GM21529 (cell line): ENCODE data around the gene IFNA13.
"Not testable (repeated sequence)": the region's sequence is repeated elsewhere in the genome, so short reads cannot be mapped to it uniquely, and the experiment has no call there.

Experiments
- ATAC-seq: cut with Tn5 transposase; IDR thresholded peaks from one replicate; pipeline ENCODE4 v1.9.1; 2021; ENCODE audit not compliant: unreplicated experiment

Gene IFNA13

GRCh38 chr9:21367957-21368356 lies at the start of gene IFNA13:
TSS of gene IFNA13 (minus strand) at chr9:21368057. CDS start at chr9:21368010, 47 bp downstream.
- ATAC-seq: no peak

GRCh38 chr9:21415493-21416267 lies 47.8 kb upstream of the IFNA13 start:
- no peak for ATAC-seq

GRCh38 chr9:21414220-21414940 lies 46.5 kb upstream of the IFNA13 start:
- no peak for ATAC-seq

GRCh38 chr9:21413624-21414023 lies 45.8 kb upstream of the IFNA13 start:
- no peak for ATAC-seq

- no peak for ATAC-seq
These were observed 45.3 kb upstream of the IFNA13 start for GRCh38 chr9:21413151-21413550.

GRCh38 chr9:21412107-21412506 lies 44.2 kb upstream of the IFNA13 start:
- ATAC-seq: peak; percentile 83

GRCh38 chr9:21408817-21409216 lies 41.0 kb upstream of the IFNA13 start, which contains the start of gene IFNA8:
TSS of gene IFNA8 (plus strand) at chr9:21409117. CDS start at chr9:21409177, 60 bp downstream.
- ATAC-seq: no peak

- ATAC-seq: no peak
These were observed 36.3 kb upstream of the IFNA13 start for GRCh38 chr9:21404146-21404545.

GRCh38 chr9:21402386-21403251 lies 34.8 kb upstream of the IFNA13 start:
- ATAC-seq: no peak

- ATAC-seq: no peak
These were observed 32.1 kb upstream of the IFNA13 start for GRCh38 chr9:21399956-21400355.

GRCh38 chr9:21398955-21399489 lies 31.2 kb upstream of the IFNA13 start:
- no peak for ATAC-seq

- peak; percentile 76 for ATAC-seq
These were observed 28.2 kb upstream of the IFNA13 start for GRCh38 chr9:21395778-21396717.

GRCh38 chr9:21392270-21392669 lies 24.4 kb upstream of the IFNA13 start:
- peak; percentile 82 for ATAC-seq

GRCh38 chr9:21385131-21385670 lies 17.3 kb upstream of the IFNA13 start, which contains the start of gene IFNA2:
TSS of gene IFNA2 (minus strand) at chr9:21385398. CDS start at chr9:21385329, 69 bp downstream.
- ATAC-seq: no peak

GRCh38 chr9:21383627-21384026 lies 15.8 kb upstream of the IFNA13 start:
- ATAC-seq: no peak

GRCh38 chr9:21381448-21382339 lies 13.8 kb upstream of the IFNA13 start:
- ATAC-seq: peak; percentile 97

- not testable (repeated sequence) for ATAC-seq
These were observed 3.6 kb upstream of the IFNA13 start for GRCh38 chr9:21371467-21371866.

GRCh38 chr9:21367169-21367568 lies 688 bp downstream of the IFNA13 start:
- ATAC-seq: peak; percentile 91
